Activated CD8-positive, alpha-beta T cell treated with anti-CD3 and anti-CD28 coated beads, Interleukin-2, amount 10 ng/mL, durations not matched to agents 7 days and 5 days (primary cell): ENCODE data around the gene FOLR3. TPM values are rescaled to one million over a fixed set of nuclear protein-coding genes. Genes with fewer than 3 reads are reported as not detected.
"Not testable (repeated sequence)": the region's sequence is repeated elsewhere in the genome, so short reads cannot be mapped to it uniquely, and the experiment has no call there.

Experiments
- ATAC-seq: fragments of 150-1000 bp; cut with Tn5 transposase; one replicate; pipeline ENCODE4 v1.10.0; 2021; ENCODE audit warnings: moderate library complexity
- CTCF ChIA-PET: fragments of 350-600 bp; sonication (Branson Sonifier 250); formaldehyde crosslinking; loops from one replicate; lab custom pipeline; 2021; ENCODE audit warnings: antibody characterized with exemption; lab: Charles Lee
- POLR2A ChIA-PET: fragments of 350-600 bp; sonication (Branson Sonifier 250); formaldehyde crosslinking; loops from one replicate; lab custom pipeline; 2021; ENCODE audit warnings: antibody characterized with exemption; lab: Charles Lee
- DNase-seq: peaks from one replicate; pipeline ENCODE4 v3.0.0-alpha.2; 2020
- H3K27ac Mint-ChIP-seq: one replicate; pipeline ENCODE4 v1.8.0; 2021; ENCODE audit warnings: mild to moderate bottlenecking, mixed read lengths
- H3K27me3 Mint-ChIP-seq: one replicate; pipeline ENCODE4 v1.8.0; 2021; ENCODE audit warnings: low read depth, mixed read lengths
- H3K36me3 Mint-ChIP-seq: one replicate; pipeline ENCODE4 v1.8.0; 2021; ENCODE audit warnings: low read depth, mixed read lengths
- H3K4me1 Mint-ChIP-seq: one replicate; pipeline ENCODE4 v1.8.0; 2021; ENCODE audit warnings: low read depth, mixed read lengths
- H3K4me3 Mint-ChIP-seq: one replicate; pipeline ENCODE4 v1.8.0; 2021; ENCODE audit warnings: mild to moderate bottlenecking, mixed read lengths
- H3K9me3 Mint-ChIP-seq: one replicate; pipeline ENCODE4 v1.8.0; 2022; ENCODE audit warnings: mixed read lengths; ENCODE audit not compliant: insufficient read depth
- total RNA-seq, 2 experiments: library from RNA; stranded (reverse); gene quantifications; one replicate each; pipeline ENCODE4 v1.2.3, GENCODE V29; 2021

Gene FOLR3
- total RNA-seq = not detected

- ATAC-seq, H3K4me3 Mint-ChIP-seq, H3K27ac Mint-ChIP-seq, POLR2A ChIA-PET, H3K9me3 Mint-ChIP-seq, H3K36me3 Mint-ChIP-seq, H3K4me1 Mint-ChIP-seq, DNase-seq: not testable (repeated sequence)
- CTCF ChIA-PET = interaction anchor here (1.4 kb wide), 1 partner anchor 9 kb away, joined by 6 read pairs; no protein-coding TSS in a partner anchor
- peaks cover 10% of the 10 kb centered on the region for H3K27me3 Mint-ChIP-seq
Observed at GRCh38 chr11:72135473-72135872, at the start of gene FOLR3. Gene FOLR3 (plus strand): TSS chr11:72135725. CDS start chr11:72135953, 228 bp downstream.

- no peak for DNase-seq
- Mint-ChIP-seq H3K36me3 (peaks cover 9% of the 10 kb centered on the region), H3K9me3 (no peaks in the 10 kb centered on the region), H3K4me1 (peaks cover 10% of the 10 kb centered on the region), H3K4me3 (no peak overlapping the region), H3K27ac (no peak overlapping the region), H3K27me3 (no peaks in the 10 kb centered on the region)
- POLR2A ChIA-PET = interaction anchor here (0.6 kb wide), 1 partner anchor 291 kb away, joined by 3 read pairs; no protein-coding TSS in a partner anchor
- no peak for ATAC-seq
- CTCF ChIA-PET = interaction anchor here (2.5 to 5.4 kb wide), 2 partner anchors 62 to 111 kb away, joined by 7 to 45 read pairs; no protein-coding TSS in a partner anchor
Observed at GRCh38 chr11:72088076-72088808, 47.3 kb upstream of the FOLR3 start.

- ChIA-PET CTCF (interaction anchor here (0.6 to 8.3 kb wide), 21 partner anchors 9 to 380 kb away, joined by 3 to 163 read pairs (median 6); partner anchors contain the start of genes IL18BP, LAMTOR1, TOMT and XNDC1N), POLR2A (interaction anchor here (0.9 to 1.9 kb wide), 4 partner anchors 9 to 21 kb away, joined by 3 to 8 read pairs (median 4); partner anchors contain the start of gene ANAPC15)
- DNase-seq (peak; percentile 76), ATAC-seq (peak; percentile 87)
- Mint-ChIP-seq H3K36me3 (peaks cover 14% of the 10 kb centered on the region), H3K27ac (peak overlapping the region; percentile 43), H3K27me3 (no peaks in the 10 kb centered on the region), H3K9me3 (no peaks in the 10 kb centered on the region), H3K4me1 (peaks cover 3% of the 10 kb centered on the region), H3K4me3 (no peak overlapping the region)
Observed at GRCh38 chr11:72091292-72091691, 44.2 kb upstream of the FOLR3 start.

- ChIA-PET POLR2A (interaction anchor here (0.8 to 5.4 kb wide), 6 partner anchors 8 to 77 kb away, joined by 3 to 45 read pairs (median 6); partner anchors contain the start of genes ANAPC15 and LRRC51), CTCF (interaction anchor here (1.5 to 4.5 kb wide), 5 partner anchors 8 to 122 kb away, joined by 3 to 48 read pairs (median 9); no protein-coding TSS in a partner anchor)
- no peak for ATAC-seq
- DNase-seq = no peak
- Mint-ChIP-seq H3K27me3 (no peaks in the 10 kb centered on the region), H3K4me3 (no peak overlapping the region), H3K36me3 (peaks cover 57% of the 10 kb centered on the region), H3K4me1 (peaks cover 30% of the 10 kb centered on the region), H3K9me3 (no peaks in the 10 kb centered on the region), H3K27ac (no peak overlapping the region)
Observed at GRCh38 chr11:72098741-72099140, 36.8 kb upstream of the FOLR3 start.

GRCh38 chr11:72100009-72100408 is 35.5 kb upstream of the FOLR3 start:
- Mint-ChIP-seq H3K4me3 (no peak overlapping the region), H3K4me1 (peaks cover 38% of the 10 kb centered on the region), H3K27ac (peak overlapping the region; percentile 69), H3K36me3 (peaks cover 50% of the 10 kb centered on the region), H3K27me3 (no peaks in the 10 kb centered on the region), H3K9me3 (no peaks in the 10 kb centered on the region)
- ChIA-PET CTCF (interaction anchor here (1.4 to 4.5 kb wide), 7 partner anchors 9 to 331 kb away, joined by 3 to 48 read pairs (median 9); no protein-coding TSS in a partner anchor), POLR2A (interaction anchor here (0.6 to 5.4 kb wide), 7 partner anchors 10 to 108 kb away, joined by 3 to 45 read pairs (median 5); partner anchors contain the start of genes ANAPC15 and LRRC51)
- no peak for DNase-seq
- no peak for ATAC-seq

- H3K4me3 Mint-ChIP-seq = no peak overlapping the region
- ATAC-seq = no peak
- POLR2A ChIA-PET = interaction anchor here (1.4 to 5.4 kb wide), 4 partner anchors 10 to 77 kb away, joined by 3 to 45 read pairs (median 9); partner anchors contain the start of genes ANAPC15 and LRRC51
- H3K9me3 Mint-ChIP-seq = no peaks in the 10 kb centered on the region
- DNase-seq = no peak
- CTCF ChIA-PET = interaction anchor here (0.6 to 4.5 kb wide), 8 partner anchors 10 to 334 kb away, joined by 3 to 48 read pairs (median 8); partner anchors contain the start of genes ANAPC15 and CLPB
- H3K36me3 Mint-ChIP-seq = peaks cover 46% of the 10 kb centered on the region
- peaks cover 38% of the 10 kb centered on the region for H3K4me1 Mint-ChIP-seq
- H3K27me3 Mint-ChIP-seq = no peaks in the 10 kb centered on the region
- peak overlapping the region; percentile 69 for H3K27ac Mint-ChIP-seq
Observed at GRCh38 chr11:72100462-72100861, 35.1 kb upstream of the FOLR3 start.

- Mint-ChIP-seq H3K4me1 (peaks cover 38% of the 10 kb centered on the region), H3K27ac (peak overlapping the region; percentile 87), H3K4me3 (peak overlapping the region; percentile 96), H3K36me3 (peaks cover 41% of the 10 kb centered on the region), H3K9me3 (no peaks in the 10 kb centered on the region), H3K27me3 (no peaks in the 10 kb centered on the region)
- POLR2A ChIA-PET = interaction anchor here (0.9 to 5.4 kb wide), 2 partner anchors 10 to 62 kb away, joined by 3 to 45 read pairs; partner anchors contain the start of gene ANAPC15
- CTCF ChIA-PET = interaction anchor here (0.6 to 4.5 kb wide), 9 partner anchors 9 to 328 kb away, joined by 3 to 48 read pairs (median 3); partner anchors contain the start of gene ANAPC15
- ATAC-seq = no peak
- DNase-seq = no peak
Observed at GRCh38 chr11:72102162-72102561, 33.4 kb upstream of the FOLR3 start.

GRCh38 chr11:72102631-72102945 is 32.9 kb upstream of the FOLR3 start:
- H3K27ac Mint-ChIP-seq = peak overlapping the region; percentile 87
- no peaks in the 10 kb centered on the region for H3K9me3 Mint-ChIP-seq
- H3K36me3 Mint-ChIP-seq = peaks cover 37% of the 10 kb centered on the region
- peak overlapping the region; percentile 96 for H3K4me3 Mint-ChIP-seq
- DNase-seq (no peak), ATAC-seq (no peak)
- peaks cover 38% of the 10 kb centered on the region for H3K4me1 Mint-ChIP-seq
- H3K27me3 Mint-ChIP-seq = no peaks in the 10 kb centered on the region
- POLR2A ChIA-PET = interaction anchor here (5.4 kb wide), 1 partner anchor 10 kb away, joined by 45 read pairs; the partner anchor contains the start of gene ANAPC15
- CTCF ChIA-PET = interaction anchor here (0.9 to 4.5 kb wide), 8 partner anchors 8 to 328 kb away, joined by 3 to 48 read pairs (median 4); partner anchors contain the start of gene ANAPC15

- peak within 1 kb of the TSS; percentile 87 for H3K27ac Mint-ChIP-seq
- no peaks in the 10 kb centered on the region for H3K27me3 Mint-ChIP-seq
- POLR2A ChIA-PET = interaction anchor here (5.4 kb wide), 1 partner anchor 9 kb away, joined by 45 read pairs; the partner anchor contains the start of gene ANAPC15
Observed at GRCh38 chr11:72102946-72103753, 32.4 kb upstream of the FOLR3 start, which contains the start of gene LAMTOR1. Gene LAMTOR1 (minus strand): TSS chr11:72103297. CDS start chr11:72103224, 73 bp downstream.

GRCh38 chr11:72103754-72104167 is 31.8 kb upstream of the FOLR3 start:
- POLR2A ChIA-PET = interaction anchor here (5.4 kb wide), 1 partner anchor 8 kb away, joined by 45 read pairs; the partner anchor contains the start of gene ANAPC15
- CTCF ChIA-PET = interaction anchor here (0.8 kb wide), 1 partner anchor 78 kb away, joined by 3 read pairs; no protein-coding TSS in a partner anchor
- H3K9me3 Mint-ChIP-seq = no peaks in the 10 kb centered on the region

More at GRCh38 chr11:72102946-72103753, 32.4 kb upstream of the FOLR3 start, which contains the start of gene LAMTOR1:
- Mint-ChIP-seq H3K36me3 (peaks cover 31% of the 10 kb centered on the region), H3K4me3 (peak within 1 kb of the TSS; percentile 96), H3K9me3 (no peaks in the 10 kb centered on the region), H3K4me1 (peaks cover 38% of the 10 kb centered on the region)
- ATAC-seq (peak; percentile 95), DNase-seq (peak; percentile 99)
- CTCF ChIA-PET = interaction anchor here (0.8 to 4.5 kb wide), 8 partner anchors 10 to 327 kb away, joined by 3 to 48 read pairs (median 3); partner anchors contain the start of gene ANAPC15

More at GRCh38 chr11:72103754-72104167, 31.8 kb upstream of the FOLR3 start:
- Mint-ChIP-seq H3K27me3 (no peaks in the 10 kb centered on the region), H3K36me3 (peaks cover 25% of the 10 kb centered on the region), H3K4me1 (peaks cover 38% of the 10 kb centered on the region), H3K27ac (peak overlapping the region; percentile 87), H3K4me3 (peak overlapping the region; percentile 96)
- DNase-seq = no peak
- ATAC-seq = no peak
